HG03196 (cell line): ENCODE data around the gene LSAMP.

Experiments
- ATAC-seq: cut with Tn5 transposase; IDR thresholded peaks from one replicate; pipeline ENCODE4 v1.9.1; 2021; ENCODE audit not compliant: unreplicated experiment

Gene LSAMP

GRCh38 chr3:115982108-115982507 lies 463.2 kb downstream of the LSAMP start:
- ATAC-seq, result no peak

DNA sequence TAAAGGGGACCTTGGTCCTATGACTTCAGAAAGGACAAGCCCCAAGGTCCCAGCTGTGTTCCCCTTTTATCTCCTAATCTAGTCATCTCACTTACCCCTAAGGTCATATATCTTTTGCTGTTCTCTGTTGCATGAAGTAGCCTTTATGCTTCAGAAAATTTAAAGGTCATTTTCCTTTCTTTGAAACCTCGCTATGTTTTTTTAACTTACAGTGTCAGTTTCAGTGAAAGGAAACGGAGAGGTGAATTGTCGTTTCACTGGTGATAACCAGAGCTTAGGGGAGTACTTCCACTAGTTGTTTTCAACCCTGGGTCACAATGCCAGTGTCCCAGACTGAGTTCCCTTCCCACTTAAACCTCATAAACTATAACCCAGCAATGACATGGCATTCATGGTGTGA lies 464.6 kb downstream of the LSAMP start:
- ATAC-seq, result no peak

DNA sequence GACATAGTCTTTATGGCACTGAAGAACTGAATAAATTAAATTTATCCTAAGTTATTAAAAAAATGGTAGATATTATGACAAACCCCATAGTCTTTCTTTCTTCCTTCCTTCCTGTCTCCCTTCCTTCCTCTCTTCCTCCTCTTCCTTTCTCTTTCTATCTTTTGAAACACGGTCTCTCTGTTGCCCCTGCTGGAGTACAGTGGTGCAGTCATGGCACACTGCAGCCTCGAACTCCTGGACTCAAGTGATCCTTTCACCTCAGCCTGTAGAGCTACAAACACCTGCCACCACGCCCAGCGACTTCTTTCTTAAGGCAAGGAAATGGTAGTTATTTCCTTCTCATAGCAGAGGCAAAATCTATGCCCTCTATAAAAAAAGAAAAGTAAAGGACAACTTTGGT lies 467.4 kb downstream of the LSAMP start:
- ATAC-seq, result no peak

GRCh38 chr3:115975796-115976195 lies 469.5 kb downstream of the LSAMP start:
- ATAC-seq, result no peak

GRCh38 chr3:115975353-115975752 lies 469.9 kb downstream of the LSAMP start:
- peak; percentile 61 for ATAC-seq

- no peak for ATAC-seq
These were observed 470.3 kb downstream of the LSAMP start for GRCh38 chr3:115974940-115975339.

DNA sequence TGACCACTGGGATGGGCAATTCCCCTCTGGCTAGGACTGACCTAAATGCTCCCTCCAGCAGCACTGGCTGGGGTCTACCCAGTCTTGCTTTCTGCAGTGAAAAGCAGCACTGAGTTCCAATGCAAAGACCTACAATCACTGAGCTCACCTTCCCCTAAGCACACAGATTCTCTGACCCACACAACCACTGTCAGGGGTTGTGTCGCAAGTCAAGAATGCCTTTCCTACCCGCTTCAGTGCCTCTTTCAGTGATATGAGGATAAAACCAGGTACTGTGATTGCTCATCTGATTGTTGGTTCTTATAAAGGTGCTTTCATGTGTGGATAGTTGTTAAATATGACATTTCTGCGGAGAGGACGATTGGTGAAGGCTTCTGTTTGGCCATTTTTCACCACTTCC lies 476.4 kb downstream of the LSAMP start:
- ATAC-seq, result no peak

GRCh38 chr3:115961380-115961779 lies 483.9 kb downstream of the LSAMP start:
- no peak for ATAC-seq

GRCh38 chr3:115960799-115961198 lies 484.5 kb downstream of the LSAMP start:
- ATAC-seq, result no peak

DNA sequence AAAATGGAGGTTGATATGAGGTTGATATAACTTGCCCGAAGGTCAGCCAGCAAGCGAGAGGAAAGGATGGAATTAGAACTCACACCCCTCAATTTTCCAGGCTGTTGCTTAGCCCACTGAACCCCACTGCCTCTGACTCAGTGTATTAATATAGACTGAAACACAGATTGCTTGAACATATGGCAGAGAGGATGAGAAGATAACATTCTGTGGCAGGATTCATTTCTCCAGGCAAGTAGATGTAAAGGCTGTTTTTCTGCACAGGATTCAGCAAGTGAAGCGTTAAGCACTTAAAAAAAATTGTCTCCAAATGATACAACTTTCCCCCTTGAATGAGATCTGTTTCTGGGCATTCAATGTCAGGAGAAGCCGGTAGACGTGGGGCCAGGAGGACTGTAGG lies 486.8 kb downstream of the LSAMP start:
- no peak for ATAC-seq

DNA sequence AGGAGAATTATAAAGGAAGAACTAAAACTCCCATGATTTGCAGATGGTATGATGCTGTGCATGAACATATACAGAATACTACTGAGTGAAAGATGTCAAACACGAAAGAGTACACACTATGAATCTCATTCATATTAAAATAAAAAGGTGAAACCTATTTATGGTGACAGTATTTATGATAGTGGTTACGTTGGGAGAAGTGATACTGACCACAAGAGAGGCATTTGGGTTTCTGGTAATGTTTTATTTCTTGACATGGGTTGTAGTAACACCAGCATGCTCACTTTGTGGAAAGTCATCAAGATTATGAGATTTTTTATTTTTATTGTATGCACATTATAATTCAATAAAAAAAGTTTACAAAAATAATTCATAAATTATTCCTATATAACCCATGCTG lies 498.0 kb downstream of the LSAMP start:
- ATAC-seq, result no peak

DNA sequence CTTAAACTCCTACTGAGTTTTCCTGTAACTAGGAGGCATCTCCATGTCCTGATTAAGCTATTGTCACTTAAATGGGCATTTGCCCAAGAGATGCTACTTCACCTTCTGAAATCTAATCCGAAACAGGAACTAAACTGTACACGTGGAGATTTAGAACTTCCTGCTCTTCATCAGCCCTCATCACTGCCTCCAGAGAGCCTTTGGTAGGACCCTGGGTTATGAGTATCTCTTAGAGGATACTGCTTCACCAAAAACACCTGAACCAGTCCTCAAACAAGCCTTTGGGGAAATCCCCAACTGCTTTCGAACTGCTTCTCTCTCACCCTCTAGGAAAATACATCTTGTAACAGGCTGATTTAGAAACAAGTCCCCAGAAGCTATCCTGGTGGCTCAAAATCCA lies 501.7 kb downstream of the LSAMP start:
- no peak for ATAC-seq

- ATAC-seq, result no peak
These were observed 508.2 kb downstream of the LSAMP start for GRCh38 chr3:115937054-115937453.

GRCh38 chr3:115932807-115933206 lies 512.5 kb downstream of the LSAMP start:
- ATAC-seq, result no peak

DNA sequence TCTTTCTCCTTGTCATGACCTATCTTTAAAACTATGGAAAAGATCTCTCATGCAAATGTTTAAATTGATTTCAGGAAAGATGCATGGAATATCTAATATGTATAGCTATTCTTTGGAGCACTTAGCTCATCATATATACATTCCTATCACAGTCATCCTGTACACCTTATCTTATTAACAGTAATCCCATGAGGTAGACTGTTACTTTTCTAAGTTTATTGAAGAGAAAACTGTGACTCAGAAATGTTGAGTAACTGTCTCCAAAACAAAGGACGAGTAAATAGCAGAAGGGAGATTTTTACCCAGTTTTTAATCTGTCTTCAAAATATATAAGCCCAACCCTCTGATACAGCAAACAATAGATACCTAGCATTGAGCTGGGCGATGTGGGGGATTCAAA lies 513.7 kb downstream of the LSAMP start:
- no peak for ATAC-seq

GRCh38 chr3:115930922-115931321 lies 514.4 kb downstream of the LSAMP start:
- no peak for ATAC-seq

DNA sequence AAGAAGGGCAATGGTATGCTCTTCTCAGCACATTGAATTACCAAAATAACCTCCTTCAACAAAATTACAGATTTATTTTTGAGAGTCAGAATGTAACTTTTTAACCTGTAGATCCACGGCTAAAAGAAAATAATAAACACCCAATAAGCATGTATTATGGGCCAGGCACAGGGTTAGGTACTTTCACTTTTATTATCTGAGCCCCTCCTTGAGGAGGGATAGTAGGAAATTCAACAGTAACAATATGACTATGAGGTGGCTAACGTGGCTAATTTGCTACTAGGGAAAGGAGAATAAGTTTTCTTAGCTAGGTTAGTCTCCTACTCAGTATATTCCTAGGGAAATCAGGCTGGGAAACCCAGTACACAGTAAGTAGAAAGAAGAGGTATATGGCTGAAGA lies 515.1 kb downstream of the LSAMP start:
- no peak for ATAC-seq

- ATAC-seq, result no peak
These were observed 516.9 kb downstream of the LSAMP start for GRCh38 chr3:115928376-115928775.

DNA sequence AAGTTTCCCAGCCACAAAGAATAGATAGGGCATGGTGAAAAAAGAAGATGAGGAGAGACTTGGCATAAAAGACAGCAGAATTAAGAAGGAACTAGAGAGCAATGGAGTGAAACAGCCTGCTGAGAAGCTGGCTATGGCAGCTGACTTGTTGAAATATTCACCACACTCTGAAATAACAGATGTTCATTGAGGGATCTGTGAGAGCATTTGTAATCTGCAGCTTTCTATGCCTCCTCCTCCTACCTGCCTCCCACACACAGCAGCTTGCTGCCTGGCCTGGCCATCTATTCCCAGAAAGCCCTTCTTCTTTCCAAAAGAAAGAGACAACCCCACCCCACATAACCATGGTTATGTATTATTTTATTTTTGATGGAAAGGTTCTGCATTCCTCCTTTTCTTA lies 518.1 kb downstream of the LSAMP start:
- ATAC-seq, result no peak

DNA sequence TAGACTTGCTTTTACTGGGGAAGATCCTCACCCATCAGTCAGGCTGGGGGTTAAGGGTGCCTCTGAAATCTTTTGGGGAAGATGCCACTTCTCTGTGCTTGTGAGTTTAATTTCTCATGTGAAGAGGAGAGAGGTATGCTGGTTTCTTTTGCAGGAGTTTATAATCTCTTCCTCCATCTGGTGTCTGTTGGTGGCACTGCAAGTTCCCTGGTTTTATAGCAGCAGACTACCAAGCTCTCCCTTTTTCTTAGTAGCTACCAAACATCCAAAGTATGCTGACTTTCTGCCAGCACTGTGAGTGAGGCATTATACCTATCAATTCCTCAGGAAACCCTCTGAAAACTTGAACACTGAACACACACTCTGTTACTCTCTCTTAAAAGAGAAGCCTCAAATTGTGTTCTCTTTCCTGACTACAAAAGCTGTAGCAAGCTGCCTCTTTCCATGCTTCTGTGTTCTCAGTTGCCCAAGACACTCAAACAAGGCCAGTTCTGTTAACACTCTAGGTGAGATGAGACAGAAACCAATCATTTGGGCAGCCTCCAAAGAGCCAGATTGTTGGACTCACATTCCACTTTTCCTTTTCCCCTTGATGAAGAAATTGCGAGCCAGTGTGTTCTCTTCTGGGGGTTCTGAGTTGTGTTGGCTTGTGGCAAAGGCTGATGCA lies 522.5 kb downstream of the LSAMP start:
- ATAC-seq, result no peak

GRCh38 chr3:115921711-115922110 lies 523.6 kb downstream of the LSAMP start:
- ATAC-seq, result no peak

GRCh38 chr3:115918900-115919299 lies 526.4 kb downstream of the LSAMP start:
- ATAC-seq, result no peak

- ATAC-seq, result no peak
These were observed 528.4 kb downstream of the LSAMP start for GRCh38 chr3:115916866-115917265.
